Left renal pelvis (tissue), 4 donors: Measurements from ENCODE around the gene CTNNBL1. TPM values are rescaled to one million over a fixed set of nuclear protein-coding genes. Genes with fewer than 3 reads are reported as not detected.
A peak's percentile ranks its signal among the peaks of the same experiment; 100 is the strongest.

ENCODE experiments used
- DNase-seq, 4 donors: peaks; one replicate each; pipeline ENCODE4 v3.0.0-alpha.2; 2013; ENCODE audit warnings: low read depth in 4 of 4, low spot score in 3 of 4
- polyA plus RNA-seq, 4 donors: library from polyadenylated mRNA; unstranded; fragments of 120-200 nt; gene quantifications; one replicate each; pipeline ENCODE4 v1.2.1, GENCODE V29; 2013; ENCODE audit not compliant: insufficient read length in 4 of 4

The CTNNBL1 gene
- polyA plus RNA-seq, 4 donors, result 44.3 to 50.2 (median 48.0) TPM

DNA sequence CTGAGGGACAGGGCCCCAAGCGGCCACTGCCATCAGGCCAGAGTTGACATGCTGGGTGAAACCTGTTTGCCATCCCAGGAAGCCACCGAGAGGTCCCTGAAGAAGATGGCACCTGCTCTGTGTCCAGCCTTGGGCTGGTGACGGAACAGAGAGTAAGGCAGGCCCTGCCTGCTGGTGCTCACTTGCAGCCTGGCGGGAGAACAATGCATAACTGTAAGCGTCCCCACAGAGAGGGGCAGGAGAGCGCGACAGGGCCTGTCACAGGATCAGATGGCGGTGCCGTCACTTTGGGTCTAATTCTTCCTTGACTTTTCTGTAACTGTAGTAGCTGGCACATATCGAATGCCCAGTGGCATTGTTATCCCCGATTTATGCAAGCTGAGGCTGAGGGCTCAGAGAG, 180.1 kb downstream of the CTNNBL1 start:
- DNase-seq, result no peak

DNA sequence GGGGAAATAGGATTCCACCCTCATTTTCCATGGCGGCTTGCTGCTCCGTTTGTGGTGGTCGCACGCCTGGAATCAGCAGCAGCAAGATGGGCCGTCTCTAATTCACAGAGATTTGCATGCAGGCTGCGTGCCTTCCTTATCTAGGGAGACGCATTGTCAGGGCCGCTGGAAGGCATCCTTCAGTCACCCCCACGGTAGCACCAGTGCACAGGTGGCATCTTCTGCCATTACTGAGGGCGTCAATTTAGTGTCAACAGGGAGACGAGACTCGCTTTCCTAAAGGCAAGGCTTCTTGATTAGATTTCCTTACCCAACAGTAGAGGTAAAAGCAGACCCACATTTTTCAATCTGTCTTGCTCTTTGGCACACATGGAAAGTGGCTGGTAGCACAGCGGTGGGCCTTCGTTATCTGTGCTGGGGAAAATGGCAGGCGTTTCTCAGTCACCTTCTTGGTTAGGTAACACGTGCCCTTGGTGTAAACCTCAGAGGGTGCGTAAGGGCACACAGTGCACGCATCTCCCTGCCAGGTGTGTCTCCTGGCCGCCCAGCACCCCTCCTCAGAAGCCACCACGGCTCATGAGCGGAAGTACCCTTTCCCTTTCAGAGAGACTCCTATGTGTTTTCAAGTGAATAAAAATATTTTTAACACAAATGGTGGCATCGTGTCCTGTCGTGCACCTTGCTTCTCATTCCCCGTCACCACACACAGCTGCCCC, 181.8 kb downstream of the CTNNBL1 start:
- no peak for DNase-seq

DNA sequence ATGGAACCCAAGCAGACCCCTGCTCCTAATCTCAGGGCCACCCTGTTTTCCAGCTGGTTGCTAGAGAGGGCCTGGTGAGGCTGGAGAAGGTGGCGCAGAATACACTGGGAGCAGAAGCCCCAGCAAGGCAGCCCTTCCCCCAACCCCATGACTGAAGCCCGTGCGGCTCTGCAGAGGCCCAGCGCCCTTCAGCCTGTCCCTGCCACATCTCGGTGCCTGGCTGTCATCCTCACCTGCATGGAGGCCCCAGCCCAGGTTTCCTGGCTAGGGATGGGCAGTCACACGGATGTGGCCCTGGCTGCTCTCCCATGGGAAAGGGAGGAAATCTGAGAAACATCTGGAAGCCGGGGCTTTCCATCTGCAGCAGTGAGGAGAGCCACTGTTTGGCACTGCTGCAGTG, 183.0 kb downstream of the CTNNBL1 start:
- DNase-seq, result no peak

DNA sequence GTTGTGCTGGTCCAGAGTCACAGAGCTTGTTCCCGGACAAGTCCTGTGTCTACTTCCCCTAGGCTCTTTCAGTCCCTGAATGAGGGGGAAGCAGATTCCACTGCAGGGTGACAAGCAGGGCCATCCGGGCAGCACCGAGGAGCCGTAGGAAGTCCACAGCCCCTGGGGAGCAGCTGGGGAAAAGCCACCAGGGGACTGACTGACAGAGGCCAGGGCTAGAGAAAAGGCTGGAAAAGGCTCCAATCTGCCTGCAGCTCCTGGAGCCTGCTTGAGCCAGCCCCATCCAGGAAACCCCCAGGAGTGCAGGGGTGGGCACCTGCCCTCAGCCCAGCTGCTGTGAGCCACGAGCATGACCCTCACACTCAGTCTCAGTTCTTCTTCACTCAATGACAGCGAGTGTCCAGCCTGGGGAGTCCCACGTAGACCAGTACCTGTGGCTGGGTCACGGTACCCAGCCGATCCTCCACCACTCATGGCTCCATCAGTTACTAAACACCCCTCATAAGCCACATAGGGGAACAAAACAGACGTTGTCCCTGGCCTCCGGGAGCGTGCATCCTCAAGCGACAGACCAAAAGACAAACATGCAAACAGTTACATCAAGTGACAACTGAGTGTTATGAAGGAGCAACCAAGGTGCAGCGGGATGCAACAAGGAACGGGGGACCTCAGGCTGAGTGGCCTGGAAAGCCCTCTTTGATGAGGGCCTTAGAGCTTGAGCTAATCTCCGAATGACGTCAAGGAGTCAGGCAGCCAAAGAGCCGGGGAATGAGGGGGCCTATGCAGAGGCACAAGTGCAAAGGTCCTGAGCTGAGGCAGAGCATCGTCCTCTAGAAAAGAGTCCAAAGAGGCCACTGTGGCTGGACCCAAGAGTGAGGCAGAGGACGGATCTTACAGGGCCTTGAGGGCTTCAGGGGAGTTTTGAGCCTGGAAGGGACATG, 184.3 kb downstream of the CTNNBL1 start:
- no peak for DNase-seq

DNA sequence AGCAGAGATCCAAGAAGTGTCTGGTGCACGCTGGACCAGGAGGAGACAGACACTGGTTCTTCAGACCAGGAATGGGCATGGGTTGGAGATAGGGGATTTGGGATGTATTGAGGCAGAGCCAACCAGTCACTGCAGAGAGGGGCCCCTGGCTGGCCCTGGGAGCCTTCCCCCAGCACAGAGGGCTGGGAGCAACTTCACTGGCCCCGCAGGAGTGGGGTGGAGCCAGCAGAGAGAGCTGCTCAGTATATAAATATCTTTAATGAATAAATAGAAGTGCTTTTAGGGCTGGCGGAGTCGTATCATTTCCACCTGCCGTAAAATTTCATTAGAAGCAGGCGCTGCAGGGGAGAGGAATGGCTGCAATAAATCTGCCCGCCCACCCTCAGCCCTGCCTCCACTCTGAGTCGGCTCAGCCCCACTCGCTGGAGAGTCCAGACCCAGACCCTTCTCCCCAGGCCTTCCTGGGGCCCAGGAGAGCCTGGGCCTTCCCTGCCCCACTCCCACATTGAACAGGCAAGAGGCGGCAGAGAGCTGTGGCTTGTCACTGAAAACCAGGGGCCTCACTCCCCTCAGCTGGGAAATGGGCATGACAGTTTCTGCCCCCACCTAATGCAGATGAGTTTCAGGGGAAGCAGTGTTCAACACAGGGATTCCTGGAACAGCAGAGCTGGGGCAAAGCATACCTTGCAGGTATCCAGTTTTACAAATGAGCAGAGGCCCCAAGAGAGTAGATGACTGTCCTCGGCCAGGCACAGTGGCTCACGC, 185.2 kb downstream of the CTNNBL1 start:
- DNase-seq, result no peak

DNA sequence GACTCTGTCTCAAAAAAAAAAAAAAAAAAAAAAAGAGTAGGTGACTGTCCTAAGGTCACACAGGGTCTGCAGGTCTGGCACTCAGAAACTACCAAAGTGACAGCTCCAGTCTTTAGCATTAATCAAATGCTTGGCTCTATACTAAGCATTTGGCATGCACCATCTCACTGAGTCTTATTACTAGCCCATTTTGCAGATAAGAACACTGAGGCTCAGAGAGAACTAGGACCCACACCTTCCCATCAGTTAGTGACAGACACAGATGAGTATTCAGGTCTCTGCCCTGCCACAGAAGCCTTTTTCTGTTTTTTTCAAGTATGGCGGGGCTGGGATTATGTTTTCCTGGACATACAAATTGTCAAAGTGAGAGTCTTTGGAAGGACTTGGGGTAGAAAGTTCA, 186.0 kb downstream of the CTNNBL1 start:
- no peak for DNase-seq

DNA sequence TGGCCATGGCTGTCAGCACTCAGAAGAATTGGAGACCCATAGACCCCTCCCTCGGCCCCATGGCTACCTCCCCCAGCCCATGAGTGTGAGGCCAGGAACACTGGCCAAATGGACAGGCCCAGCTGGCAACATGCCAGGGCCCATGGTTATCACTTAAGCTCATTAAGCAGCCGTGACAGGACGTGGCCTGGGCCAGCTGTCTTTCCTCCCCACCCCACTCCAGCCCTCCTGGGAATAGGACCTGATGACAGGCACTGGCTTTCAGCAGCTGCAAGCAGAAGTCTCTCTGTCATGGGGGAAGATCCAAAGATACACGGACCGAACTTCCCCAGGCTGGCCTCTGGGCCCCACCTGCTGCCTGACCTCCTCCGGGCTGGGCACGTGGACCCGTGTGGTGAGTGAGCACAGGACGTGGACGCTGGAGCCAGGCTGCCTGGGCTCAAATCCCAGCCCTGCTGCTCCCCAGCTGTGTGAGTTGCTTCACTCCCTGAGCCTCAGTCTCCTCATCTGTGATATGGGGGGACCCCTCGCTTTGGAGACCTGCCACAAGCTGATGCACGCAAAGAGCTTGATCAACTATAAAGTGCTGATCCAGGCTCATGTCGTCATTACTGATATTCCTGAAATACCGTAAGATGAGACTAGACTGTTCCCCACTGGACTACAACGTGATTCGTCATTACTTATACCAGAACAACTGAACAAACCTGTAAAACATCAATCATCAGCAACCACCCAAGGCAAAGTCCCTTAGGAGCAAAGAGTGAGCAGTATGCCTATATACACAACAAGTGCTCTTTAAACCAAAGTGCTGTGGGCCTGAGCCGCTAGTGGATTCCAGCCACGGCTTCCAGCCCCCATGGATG, 187.1 kb downstream of the CTNNBL1 start:
- peak in 1 of 4 donors; percentile 36 for DNase-seq

DNA sequence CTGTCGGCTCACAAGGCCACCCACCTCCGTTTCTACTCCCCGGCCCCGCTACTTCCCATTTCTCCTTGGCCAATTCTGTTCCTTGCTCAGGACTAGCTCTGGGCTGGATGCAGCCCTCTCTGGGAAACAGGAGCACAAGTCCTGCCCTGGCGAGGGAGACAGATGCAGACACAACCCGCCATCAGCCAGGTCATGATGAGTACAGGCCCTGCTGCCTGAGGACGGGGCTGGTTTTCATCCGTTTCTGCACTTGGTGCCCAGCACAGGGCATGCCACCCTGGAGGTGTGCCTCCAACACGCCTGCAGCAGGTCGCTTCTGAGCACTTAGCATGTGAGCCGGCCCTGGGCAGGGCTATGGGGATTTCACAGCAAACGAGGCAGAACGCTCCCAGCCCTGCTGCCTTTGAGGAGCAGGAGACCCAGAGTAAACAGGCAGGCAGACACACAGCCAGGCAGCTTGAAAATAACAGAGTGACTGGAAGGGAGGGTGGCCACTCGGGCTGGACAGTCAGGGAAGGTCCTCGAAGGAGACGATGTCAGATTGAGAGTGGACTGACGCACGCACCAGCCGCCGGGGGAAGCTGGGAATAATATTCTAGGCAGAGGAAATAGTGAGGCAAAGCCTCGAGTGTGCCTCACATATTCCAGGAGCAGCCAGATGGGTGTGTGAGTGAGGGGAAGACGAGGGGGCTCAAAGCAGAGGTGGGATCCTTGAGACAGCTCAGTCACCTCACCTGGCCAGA, 187.9 kb downstream of the CTNNBL1 start:
- DNase-seq, result no peak

DNA sequence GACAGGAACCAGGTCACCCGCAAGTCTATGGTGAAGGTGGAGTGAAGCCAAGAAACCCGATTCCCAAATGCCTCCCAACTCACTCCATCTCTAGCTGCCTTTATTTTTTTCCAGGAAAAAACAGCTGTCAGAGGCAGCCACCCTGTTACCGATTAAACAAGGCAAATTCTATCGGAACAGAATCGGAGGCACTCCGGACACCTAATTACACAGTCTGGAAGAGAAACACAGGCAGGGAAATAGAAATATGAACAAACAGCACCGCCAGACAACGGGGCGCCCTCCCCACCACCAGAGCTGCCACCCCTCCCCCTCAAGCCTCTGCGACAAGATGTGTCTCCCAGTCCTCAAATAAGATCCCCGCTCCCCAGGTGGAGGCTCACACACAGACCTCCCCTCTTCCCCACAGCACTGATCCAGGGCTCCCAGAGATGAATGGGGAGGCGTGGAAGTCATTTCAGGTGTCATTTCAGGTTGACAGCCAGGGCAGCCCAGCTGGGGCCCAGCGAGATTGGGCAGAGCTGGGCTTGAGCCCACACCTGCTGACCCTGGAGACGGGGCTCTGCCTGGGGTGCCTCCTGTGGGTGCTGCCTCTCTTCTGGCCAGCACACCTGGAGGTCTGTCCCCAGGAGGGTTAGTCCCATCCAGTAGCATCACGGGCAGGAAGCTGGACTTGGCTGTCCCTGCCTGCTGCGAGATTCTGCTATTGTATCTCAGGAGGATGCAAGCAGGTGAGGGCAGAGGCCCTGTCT, 189.3 kb downstream of the CTNNBL1 start:
- no peak for DNase-seq

DNA sequence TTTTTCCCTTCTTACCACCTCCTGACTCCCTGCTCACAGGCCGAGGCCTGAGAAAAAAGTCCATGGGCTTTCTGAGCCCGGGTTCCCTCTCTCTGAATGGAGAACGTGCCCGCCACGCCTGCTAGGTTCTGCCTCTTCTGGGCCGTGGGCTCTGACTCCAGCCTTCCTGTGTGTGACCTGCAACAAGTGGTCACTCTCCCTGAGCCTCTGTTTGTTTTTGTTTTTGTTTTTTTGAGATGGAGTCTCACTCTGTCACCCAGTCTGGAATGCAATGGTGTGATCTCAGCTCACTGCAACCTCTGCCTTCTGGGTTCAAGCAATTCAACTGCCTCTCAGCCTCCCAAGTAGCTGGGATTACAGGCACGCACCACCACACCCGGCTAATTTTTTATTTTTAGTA, 191.2 kb downstream of the CTNNBL1 start:
- no peak for DNase-seq

DNA sequence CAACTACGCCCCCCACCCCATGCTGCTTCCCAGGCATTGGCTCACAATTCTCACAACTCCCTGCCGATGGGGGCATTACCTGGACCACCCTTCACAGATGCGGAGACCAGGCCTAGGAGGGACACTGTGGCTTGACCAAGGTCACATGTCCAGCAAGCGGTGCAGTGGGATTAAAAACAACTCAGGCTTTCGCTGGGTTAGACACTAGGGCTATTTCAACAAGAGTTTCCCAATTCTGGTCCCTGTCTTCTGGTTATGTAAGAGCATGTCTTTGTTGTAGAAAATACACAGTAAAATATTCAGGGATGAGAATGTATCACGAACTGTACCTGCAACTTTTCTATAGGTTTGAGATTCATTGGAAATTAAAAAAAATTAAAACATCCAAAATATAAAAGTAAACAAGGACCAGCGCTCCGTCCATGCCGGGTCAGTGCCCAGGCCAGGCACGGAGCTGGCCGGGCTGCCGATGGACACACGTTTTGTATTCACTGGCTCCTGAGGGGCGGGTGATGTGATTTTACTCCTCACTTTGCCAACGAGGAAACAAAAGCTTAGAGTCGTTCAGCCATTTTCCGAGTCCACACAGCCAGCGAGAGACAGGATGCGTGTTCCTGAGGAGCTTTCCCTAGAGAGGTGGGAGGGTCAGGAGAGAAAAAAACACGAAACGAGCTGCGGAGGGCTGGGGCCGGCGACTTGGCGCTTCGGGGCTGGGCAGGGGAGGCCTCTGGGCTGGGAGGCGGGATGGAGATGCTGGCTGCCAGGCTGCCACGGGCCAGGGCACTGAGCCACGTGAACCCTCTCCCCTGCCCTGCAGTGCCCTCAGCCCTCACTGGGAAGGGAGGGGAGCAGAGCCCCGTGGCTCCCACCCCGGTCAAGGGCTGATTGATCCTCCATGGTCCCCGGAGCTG, 192.0 kb downstream of the CTNNBL1 start:
- DNase-seq, result no peak

DNA sequence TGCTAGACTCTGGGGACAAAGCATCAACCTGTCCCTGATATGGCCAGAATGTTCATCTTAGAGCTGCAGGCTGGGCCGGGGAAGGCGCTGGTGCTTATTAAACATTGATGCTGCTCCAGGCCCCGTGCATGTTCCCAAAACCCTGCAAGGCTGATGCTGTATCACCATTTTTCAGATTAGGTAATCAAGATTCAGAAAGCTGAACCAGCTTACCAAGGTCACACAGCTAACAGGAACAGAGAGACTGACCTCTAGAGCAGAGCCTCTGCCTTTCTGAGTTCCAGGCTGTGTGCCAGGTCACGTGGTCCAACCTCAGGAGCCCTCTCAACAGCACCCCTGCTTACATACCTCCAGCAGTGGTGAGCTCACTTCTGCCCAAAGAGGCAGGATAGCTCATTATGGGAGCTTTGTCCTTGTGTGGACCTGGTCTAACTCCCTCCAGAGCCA, 193.0 kb downstream of the CTNNBL1 start:
- DNase-seq, result no peak

DNA sequence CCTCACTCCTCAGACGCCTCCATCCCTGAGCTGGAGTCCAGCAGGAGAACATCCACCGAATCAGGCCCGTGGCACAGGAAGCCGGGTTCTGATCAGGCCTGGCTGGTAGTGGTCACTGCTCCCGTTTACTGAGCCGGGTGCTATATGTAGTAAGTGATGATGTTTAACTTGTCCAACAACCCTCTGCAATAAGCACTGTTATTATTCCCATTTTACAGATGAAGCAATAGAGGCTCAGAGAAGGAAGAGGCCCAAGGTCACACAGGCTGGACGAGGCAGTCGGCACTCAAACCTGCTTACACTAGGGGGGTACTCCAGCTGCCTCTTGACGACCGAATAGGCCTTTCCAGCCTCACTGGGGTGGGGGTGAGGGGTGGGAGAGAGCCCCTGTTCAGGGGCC, 194.8 kb downstream of the CTNNBL1 start:
- DNase-seq, result no peak

DNA sequence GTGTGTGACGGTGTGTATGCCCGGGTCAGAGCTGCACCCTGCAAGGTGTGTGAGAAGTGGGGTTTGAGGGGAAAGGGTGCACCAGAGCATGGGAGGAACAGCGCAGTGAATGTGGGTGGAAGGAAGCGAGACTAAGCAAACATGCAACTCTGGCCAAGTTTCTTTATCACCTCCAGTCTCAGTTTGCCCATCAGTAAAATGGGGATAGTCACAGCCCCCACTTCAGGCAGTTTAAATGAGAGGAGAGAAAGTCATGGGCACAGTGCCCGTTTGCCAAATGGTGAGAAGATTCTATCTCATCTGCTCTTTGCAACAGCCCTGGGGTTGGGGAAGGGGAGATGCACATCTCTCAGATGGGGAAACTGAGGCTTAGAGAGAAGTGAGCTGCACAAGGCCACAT, 196.3 kb downstream of the CTNNBL1 start:
- no peak for DNase-seq

DNA sequence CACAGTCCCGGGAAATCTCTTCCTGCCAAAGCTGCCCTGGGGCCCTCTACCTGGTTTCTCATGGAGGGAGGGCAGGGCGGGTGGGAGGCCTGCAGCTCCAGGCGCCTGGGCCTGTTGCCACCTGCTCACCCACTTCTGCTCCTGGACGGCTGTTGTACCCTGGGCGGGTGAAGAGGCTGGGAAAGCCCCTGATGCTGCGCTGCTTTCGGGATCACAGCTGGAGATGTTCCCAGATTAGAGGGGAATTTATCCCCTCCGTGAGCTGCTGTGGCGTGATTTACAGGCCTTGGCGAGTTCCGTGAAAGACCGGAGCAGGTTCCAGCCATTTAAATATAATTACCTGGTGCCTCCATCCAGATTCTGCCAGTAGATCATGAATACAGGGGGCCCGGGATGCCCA, 196.8 kb downstream of the CTNNBL1 start:
- DNase-seq, result no peak

DNA sequence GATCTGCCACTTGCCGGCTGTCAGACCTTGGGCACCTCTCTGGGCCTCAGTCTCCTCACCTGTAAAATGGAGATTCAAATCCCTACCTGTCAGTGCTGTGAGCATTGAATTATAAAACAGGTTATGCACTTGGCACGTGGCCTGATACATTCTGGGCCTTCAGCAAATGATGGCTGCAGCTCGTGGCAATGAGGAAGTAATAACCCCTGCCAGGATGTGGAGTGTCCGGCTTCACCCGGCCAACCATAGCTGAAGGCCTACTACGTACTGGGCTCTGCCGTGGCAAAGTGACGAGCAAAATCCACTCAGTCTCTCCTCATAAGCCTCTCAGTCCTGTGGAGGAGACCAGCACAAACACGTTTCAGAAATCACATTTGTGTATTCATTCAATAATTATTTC, 198.2 kb downstream of the CTNNBL1 start:
- DNase-seq, result no peak

DNA sequence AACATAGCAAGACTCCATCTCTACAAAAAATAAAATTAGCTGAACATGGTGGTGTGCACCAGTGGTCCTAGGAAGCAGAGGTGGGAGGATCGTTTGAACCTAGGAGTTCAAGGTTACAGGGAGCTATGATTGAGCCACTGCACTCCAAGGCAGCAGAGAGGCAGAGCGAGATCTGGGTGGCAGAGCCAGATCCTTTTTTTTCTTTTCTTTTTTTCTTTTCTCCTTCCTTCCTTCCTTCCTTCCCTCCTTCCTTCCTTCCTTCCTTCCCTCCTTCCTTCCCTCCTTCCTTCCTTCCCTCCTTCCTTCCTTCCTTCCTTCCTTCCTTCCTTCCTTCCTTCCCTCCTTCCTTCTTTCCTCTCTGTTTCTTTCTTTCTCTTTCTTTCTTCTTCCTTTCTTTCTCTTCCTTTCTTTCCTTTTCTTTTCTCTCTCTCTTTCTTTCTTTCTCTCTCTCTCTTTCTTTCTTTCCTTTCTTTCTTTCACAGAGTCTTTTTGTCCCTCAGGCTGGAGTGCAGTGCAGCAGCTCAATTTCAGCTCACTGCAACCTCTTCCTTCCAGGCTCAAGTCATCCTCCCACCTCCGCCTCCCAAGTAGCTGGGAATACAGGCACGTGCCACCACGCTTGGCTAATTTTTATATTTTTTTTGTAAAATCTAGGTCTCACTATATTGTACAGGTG, 199.9 kb downstream of the CTNNBL1 start:
- no peak for DNase-seq
